Coronary artery (tissue), 2 donors: ENCODE results near the gene COL27A1.
"Not testable (repeated sequence)": the region's sequence is repeated elsewhere in the genome, so short reads cannot be mapped to it uniquely, and the experiment has no call there.

Source experiments
- DNase-seq: peaks from one replicate; pipeline ENCODE4 v3.0.0-alpha.2; 2017; ENCODE audit warnings: low spot score
- H3K27ac ChIP-seq, 2 donors: fragments of 200-600 bp; sonication (generic); one replicate each; pipeline ENCODE4 v1.5.1; 2016 to 2019
- H3K4me3 ChIP-seq: fragments of 200-600 bp; sonication (generic); 2 replicates; pipeline ENCODE4 v1.5.1; 2016; ENCODE audit warnings: mild to moderate bottlenecking, moderate library complexity
- CTCF ChIP-seq: fragments of 200-600 bp; sonication (generic); IDR thresholded peaks from one replicate; pipeline ENCODE4 v1.5.1; 2019; ENCODE audit warnings: antibody characterized with exemption

Gene COL27A1

DNA sequence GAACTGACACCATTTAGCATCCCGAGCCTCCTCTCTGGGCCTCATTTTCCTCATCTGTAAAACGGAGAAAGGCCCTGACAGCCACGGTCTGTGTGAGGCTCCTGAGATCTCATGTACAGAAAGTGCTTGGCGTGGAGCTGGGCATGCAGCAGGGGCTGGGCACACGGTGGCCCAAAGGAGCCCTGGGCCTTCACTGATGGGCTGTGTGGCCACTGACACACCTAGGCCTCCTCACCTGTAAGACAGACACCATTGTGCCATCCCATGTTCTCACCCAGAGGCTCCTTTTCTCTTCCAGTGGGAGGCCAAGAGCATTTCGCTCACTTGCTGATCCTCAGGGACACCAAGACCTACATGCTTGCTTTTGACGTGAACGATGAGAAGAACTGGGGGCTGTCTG is 169.2 kb downstream of the COL27A1 start:
- no peak overlapping the region for H3K27ac ChIP-seq
- DNase-seq: no peak
- H3K4me3 ChIP-seq: no peak overlapping the region
- no peak for TF ChIP-seq CTCF

- not testable (repeated sequence) for H3K27ac ChIP-seq, DNase-seq, H3K4me3 ChIP-seq
These were observed 169.6 kb downstream of the COL27A1 start for GRCh38 chr9:114324965-114325364.

GRCh38 chr9:114325684-114326254 is 170.4 kb downstream of the COL27A1 start:
- not testable (repeated sequence) for H3K4me3 ChIP-seq, H3K27ac ChIP-seq, DNase-seq

- Histone ChIP-seq H3K4me3 (no peak overlapping the region), H3K27ac (no peak overlapping the region)
- no peak for DNase-seq
- TF ChIP-seq CTCF: no peak
These were observed 172.4 kb downstream of the COL27A1 start for GRCh38 chr9:114327749-114328148.

- H3K4me3 ChIP-seq, DNase-seq, H3K27ac ChIP-seq: not testable (repeated sequence)
These were observed 173.1 kb downstream of the COL27A1 start for GRCh38 chr9:114328357-114328820.

DNA sequence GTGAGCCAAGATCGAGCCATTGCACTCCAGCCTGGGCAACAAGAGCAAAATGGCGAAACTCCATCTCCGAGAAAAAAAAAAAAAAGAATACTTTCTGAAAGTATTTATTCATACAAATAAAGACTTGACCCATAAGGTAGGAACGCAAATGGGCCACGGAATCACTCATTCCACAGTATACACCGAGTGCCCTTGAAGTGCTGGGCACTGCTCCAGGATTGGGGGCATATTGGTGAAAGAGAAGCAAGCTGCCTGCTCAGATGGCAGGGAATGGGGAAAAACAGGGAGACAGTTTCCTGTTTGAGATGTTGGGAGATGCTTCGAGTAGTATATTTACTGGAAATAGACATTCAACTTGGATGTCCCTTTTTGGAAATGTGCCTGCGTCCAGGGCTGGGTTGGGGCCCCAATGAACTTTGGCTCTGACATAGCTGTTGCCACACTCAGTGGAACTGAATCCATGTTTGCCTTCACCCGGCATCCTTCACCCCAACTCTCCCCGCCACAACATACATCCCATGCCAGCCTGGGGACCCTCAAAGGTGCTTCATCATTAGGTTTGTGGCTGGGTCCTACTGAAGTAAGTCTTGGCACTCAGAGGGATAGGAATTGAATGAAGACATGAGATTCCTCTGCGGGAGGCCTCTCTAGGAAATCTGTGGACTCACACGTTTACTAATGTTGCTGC is 173.7 kb downstream of the COL27A1 start:
- not testable (repeated sequence) for DNase-seq, H3K4me3 ChIP-seq, H3K27ac ChIP-seq

DNA sequence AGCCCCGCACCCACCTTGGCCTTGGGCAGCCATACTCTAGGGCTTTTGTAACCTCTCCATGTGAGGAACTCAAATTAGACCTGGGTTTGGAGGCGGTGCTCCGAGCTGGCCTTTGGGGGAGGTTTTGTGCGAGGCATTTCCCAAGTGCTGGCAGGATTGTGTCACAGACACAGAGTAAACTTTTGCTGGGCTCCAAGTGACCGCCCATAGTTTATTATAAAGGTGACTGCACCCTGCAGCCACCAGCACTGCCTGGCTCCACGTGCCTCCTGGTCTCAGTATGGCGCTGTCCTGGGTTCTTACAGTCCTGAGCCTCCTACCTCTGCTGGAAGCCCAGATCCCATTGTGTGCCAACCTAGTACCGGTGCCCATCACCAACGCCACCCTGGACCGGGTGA is 174.3 kb downstream of the COL27A1 start, which contains the start of gene ORM2:
TSS of gene ORM2 (plus strand) at position 245 of the 398 bp plus-strand sequence. CDS start at position 281, 36 bp downstream.
- H3K4me3 ChIP-seq, DNase-seq, H3K27ac ChIP-seq: not testable (repeated sequence)

- DNase-seq: no peak
- no peak overlapping the region for H3K27ac ChIP-seq
- TF ChIP-seq CTCF: no peak
- H3K4me3 ChIP-seq: no peak overlapping the region
These were observed 175.3 kb downstream of the COL27A1 start for GRCh38 chr9:114330636-114331035.

- H3K4me3 ChIP-seq, DNase-seq, H3K27ac ChIP-seq: not testable (repeated sequence)
These were observed 176.2 kb downstream of the COL27A1 start for GRCh38 chr9:114331229-114332195.

DNA sequence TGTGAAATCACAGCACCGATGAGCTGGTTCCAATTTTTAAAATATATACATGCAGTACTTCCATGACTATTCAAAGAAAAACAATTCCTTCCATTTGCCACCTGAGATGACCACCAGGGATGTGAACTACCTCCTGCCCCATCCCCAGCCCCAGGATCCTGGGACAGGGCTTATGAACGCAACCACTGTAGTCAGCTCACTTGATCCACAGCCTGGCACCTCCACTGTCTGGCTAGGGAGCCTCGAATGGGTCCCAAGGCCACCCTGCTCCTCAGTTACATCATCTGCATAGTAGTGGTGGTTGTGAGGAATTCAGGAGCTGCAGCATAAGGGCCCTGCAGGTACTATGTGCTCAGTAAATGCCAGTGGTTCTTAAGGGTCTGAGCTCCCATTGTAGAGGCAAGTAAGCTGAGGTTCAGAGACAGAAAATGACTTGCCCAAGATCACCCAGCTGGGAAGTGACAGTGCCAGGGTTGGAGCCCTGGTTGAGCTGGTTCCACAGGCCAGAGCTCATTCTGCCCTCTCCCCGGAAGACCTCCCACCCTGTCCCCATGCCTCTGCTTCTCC is 177.2 kb downstream of the COL27A1 start:
- not testable (repeated sequence) for H3K4me3 ChIP-seq

DNA sequence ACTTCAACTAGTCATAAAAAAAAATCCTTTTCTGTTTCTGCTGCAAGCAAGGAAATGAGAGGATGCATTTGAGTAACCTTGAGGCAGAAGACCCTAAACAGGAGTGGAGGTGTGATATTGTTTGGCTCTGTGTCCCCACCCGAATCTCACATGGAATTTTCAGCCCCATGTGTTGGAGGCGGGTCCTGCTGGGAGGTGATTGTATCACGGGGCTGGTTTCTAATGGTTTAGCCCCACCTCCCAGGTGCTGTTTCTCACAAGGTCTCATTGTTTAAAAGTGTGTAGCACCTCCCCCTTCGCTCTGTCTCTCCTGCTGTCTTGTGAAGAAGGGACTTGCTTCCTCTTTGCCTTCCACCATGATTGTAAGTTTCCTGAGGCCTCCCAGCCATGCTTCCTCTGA is 178.4 kb downstream of the COL27A1 start:
- H3K27ac ChIP-seq, H3K4me3 ChIP-seq, DNase-seq: not testable (repeated sequence)

More for the DNA sequence above, 177.2 kb downstream of the COL27A1 start:
- H3K27ac ChIP-seq, DNase-seq: not testable (repeated sequence)
